H1 (cell line): ENCODE results near the gene INPP5A. TPM values are rescaled to one million over a fixed set of nuclear protein-coding genes. Genes with fewer than 3 reads are reported as not detected.

Experiments used
- CTCF ChIA-PET: fragments of 300-600 bp; sonication (Branson Sonifier 250); formaldehyde crosslinking; loops from one replicate; lab custom pipeline; 2021; ENCODE audit not compliant: partially characterized antibody; lab: Charles Lee
- POLR2A ChIA-PET: fragments of 300-600 bp; sonication (Branson Sonifier 250); formaldehyde crosslinking; loops from one replicate; lab custom pipeline; 2021; ENCODE audit warnings: inconsistent platforms; ENCODE audit not compliant: partially characterized antibody; lab: Charles Lee
- DNase-seq, 2 experiments: peaks; one replicate each; pipeline versions ENCODE4 v3.0.0 to v3.0.0-alpha.2; 2010 to 2022; ENCODE audit warnings: low spot score in 2 of 2, low read depth in 1 of 2, mixed read lengths in 1 of 2
- FAIRE-seq: peaks from 2 replicates; lab custom pipeline; 2011; peaks lifted over from hg19 to GRCh38; lab: Jason Lieb, UNC
- H2AFZ ChIP-seq: 2 replicates; pipeline ENCODE4 v1.8.1; 2012; ENCODE audit warnings: low read length, inconsistent platforms
- H2AK5ac ChIP-seq: 2 replicates; pipeline ENCODE4 v1.6.1; 2013; ENCODE audit warnings: low read depth, low read length
- H2BK120ac ChIP-seq: replicated peaks from 2 replicates; pipeline ENCODE3; 2013; ENCODE audit warnings: low read depth, low read length, inconsistent platforms
- H2BK12ac ChIP-seq: 2 replicates; pipeline ENCODE4 v1.6.1; 2013; ENCODE audit warnings: low read depth, low read length
- H2BK15ac ChIP-seq: 2 replicates; pipeline ENCODE4 v1.6.1; 2013; ENCODE audit warnings: low read length
- H2BK20ac ChIP-seq: 2 replicates; pipeline ENCODE4 v1.6.1; 2013; ENCODE audit warnings: low read length
- H2BK5ac ChIP-seq: 2 replicates; pipeline ENCODE4 v1.6.1; 2013; ENCODE audit warnings: low read depth, low read length
- H3K14ac ChIP-seq: 2 replicates; pipeline ENCODE4 v1.6.1; 2013; ENCODE audit warnings: inconsistent platforms; ENCODE audit not compliant: insufficient read length
- H3K18ac ChIP-seq: 2 replicates; pipeline ENCODE4 v1.6.1; 2013; ENCODE audit warnings: low read length; ENCODE audit errors: extremely low read depth
- H3K23ac ChIP-seq: 2 replicates; pipeline ENCODE4 v1.6.1; 2013; ENCODE audit warnings: inconsistent platforms; ENCODE audit not compliant: insufficient read length
- H3K23me2 ChIP-seq: 2 replicates; pipeline ENCODE4 v1.6.1; 2013; ENCODE audit warnings: low read depth, low read length
- H3K27ac ChIP-seq: 2 replicates; pipeline ENCODE4 v1.6.1; 2011; ENCODE audit warnings: low read depth, low read length, inconsistent platforms
- H3K27me3 ChIP-seq, 4 experiments: replicated peaks in 1 of 4; 1 replicate in 1 of 4; 2 replicates in 3 of 4; pipeline versions ENCODE4 v1.6.1 to v1.8.1; 2011 to 2013; ENCODE audit warnings: low read length in 3 of 4, mild to moderate bottlenecking in 3 of 4, inconsistent platforms in 2 of 4, mixed read lengths in 2 of 4, moderate library complexity in 1 of 4; ENCODE audit not compliant: control insufficient read depth in 3 of 4, insufficient read depth in 3 of 4; ENCODE audit errors: extremely low read depth in 1 of 4
- H3K36me3 ChIP-seq, 4 experiments: 2 replicates each; pipeline versions ENCODE4 v1.6.1 to v1.8.1; 2011 to 2013; ENCODE audit warnings: mild to moderate bottlenecking in 4 of 4, low read length in 3 of 4, moderate library complexity in 2 of 4, control low read depth in 1 of 4, inconsistent platforms in 1 of 4; ENCODE audit not compliant: insufficient read depth in 4 of 4, control insufficient read depth in 2 of 4
- H3K4ac ChIP-seq: replicated peaks from 2 replicates; pipeline ENCODE3; 2013; ENCODE audit warnings: low read length, low read depth, mixed read lengths, inconsistent platforms; ENCODE audit not compliant: insufficient read length
- H3K4me1 ChIP-seq, 4 experiments: replicated peaks in 1 of 4; 1 replicate in 1 of 4; 2 replicates in 3 of 4; pipeline versions ENCODE4 v1.6.1 to v1.8.1; 2011 to 2013; ENCODE audit warnings: low read length in 3 of 4, inconsistent platforms in 2 of 4, mixed read lengths in 1 of 4; ENCODE audit not compliant: insufficient read depth in 4 of 4, control insufficient read depth in 3 of 4
- H3K4me2 ChIP-seq, 2 experiments: 2 replicates each; pipeline versions ENCODE4 v1.6.1 to v1.8.1; 2011 to 2013; ENCODE audit warnings: low read depth in 2 of 2, low read length in 2 of 2, control low read depth in 1 of 2, inconsistent platforms in 1 of 2, mild to moderate bottlenecking in 1 of 2; ENCODE audit not compliant: insufficient read depth in 1 of 2
- H3K4me3 ChIP-seq, 4 experiments: fragments of 200-600, 300-600 bp in 1 of 4; sonication (generic), shearing (Covaris generic), sonication (Bioruptor Twin) in 1 of 4; 2 replicates each; pipeline versions ENCODE4 v1.5.1 to v1.8.1; 2011 to 2016; ENCODE audit warnings: low read length in 4 of 4, low read depth in 3 of 4, control low read depth in 2 of 4, inconsistent platforms in 2 of 4, mild to moderate bottlenecking in 2 of 4, mixed read lengths in 1 of 4, moderate library complexity in 1 of 4; ENCODE audit not compliant: insufficient read depth in 2 of 4; ENCODE audit errors: extremely low read depth in 1 of 4
- H3K56ac ChIP-seq: replicated peaks from 2 replicates; pipeline ENCODE3; 2013; ENCODE audit warnings: low read depth, mild to moderate bottlenecking, mixed read lengths, low read length, inconsistent platforms; ENCODE audit not compliant: insufficient read length
- H3K79me1 ChIP-seq: 2 replicates; pipeline ENCODE4 v1.6.1; 2013; ENCODE audit warnings: low read depth, low read length, control low read depth
- H3K79me2 ChIP-seq, 2 experiments: 2 replicates each; pipeline versions ENCODE4 v1.6.1 to v1.8.1; 2012 to 2013; ENCODE audit warnings: low read length in 2 of 2, mild to moderate bottlenecking in 2 of 2, inconsistent platforms in 1 of 2; ENCODE audit not compliant: insufficient read depth in 2 of 2, control insufficient read depth in 1 of 2
- H3K9ac ChIP-seq, 4 experiments: replicated peaks in 1 of 4; 1 replicate in 1 of 4; 2 replicates in 3 of 4; pipeline versions ENCODE4 v1.6.1 to v1.8.1; 2011 to 2013; ENCODE audit warnings: low read depth in 3 of 4, low read length in 3 of 4, control low read depth in 2 of 4, mild to moderate bottlenecking in 2 of 4, moderate library complexity in 2 of 4, inconsistent platforms in 1 of 4; ENCODE audit errors: extremely low read depth in 1 of 4
- H3K9me3 ChIP-seq, 2 experiments: 2 replicates each; pipeline versions ENCODE4 v1.6.1 to v1.8.1; 2012 to 2013; ENCODE audit warnings: mild to moderate bottlenecking in 2 of 2, moderate library complexity in 2 of 2, control low read depth in 1 of 2, inconsistent platforms in 1 of 2, low read depth in 1 of 2, low read length in 1 of 2, mixed read lengths in 1 of 2; ENCODE audit not compliant: insufficient read depth in 2 of 2
- H4K20me1 ChIP-seq, 2 experiments: replicated peaks in 1 of 2; 2 replicates each; pipeline versions ENCODE3 to v1.8.1; 2011 to 2013; ENCODE audit warnings: inconsistent platforms in 2 of 2, low read length in 2 of 2, mild to moderate bottlenecking in 1 of 2; ENCODE audit not compliant: insufficient read depth in 2 of 2, control insufficient read depth in 1 of 2
- H4K5ac ChIP-seq: 2 replicates; pipeline ENCODE4 v1.6.1; 2013; ENCODE audit warnings: low read length, low read depth, mixed read lengths, inconsistent platforms; ENCODE audit not compliant: insufficient read length
- H4K8ac ChIP-seq: 2 replicates; pipeline ENCODE4 v1.8.0; 2013; ENCODE audit warnings: mild to moderate bottlenecking, moderate library complexity, low read length, inconsistent platforms; ENCODE audit not compliant: insufficient read depth; ENCODE audit errors: extremely low read depth
- H4K91ac ChIP-seq: replicated peaks from 2 replicates; pipeline ENCODE3; 2013; ENCODE audit warnings: low read length, mixed read lengths, inconsistent platforms; ENCODE audit not compliant: insufficient read length
- EP300 ChIP-seq, 2 experiments: IDR thresholded peaks; 1 replicate in 1 of 2; 2 replicates in 1 of 2; pipeline ENCODE4 v1.6.1; 2011 to 2012; ENCODE audit warnings: low read depth in 2 of 2, low read length in 2 of 2, mild to moderate bottlenecking in 2 of 2, borderline replicate concordance in 1 of 2, inconsistent platforms in 1 of 2, moderate library complexity in 1 of 2
- GABPA ChIP-seq: IDR thresholded peaks from 2 replicates; pipeline ENCODE4 v1.6.1; 2011; ENCODE audit warnings: mild to moderate bottlenecking, low read length, moderate library complexity, borderline replicate concordance; ENCODE audit not compliant: insufficient read depth
- HDAC6 ChIP-seq: IDR thresholded peaks from one replicate; pipeline ENCODE4 v1.7.1; 2012; ENCODE audit warnings: low read depth, mild to moderate bottlenecking, inconsistent platforms, low read length, moderate library complexity
- KDM4A ChIP-seq: IDR thresholded peaks from one replicate; pipeline ENCODE4 v1.7.1; 2012; ENCODE audit warnings: low read depth, mild to moderate bottlenecking, moderate library complexity, low read length, inconsistent platforms; ENCODE audit not compliant: severe bottlenecking
- RNF2 ChIP-seq: fragments of 200-900, 300-1000 bp; sonication (generic); IDR thresholded peaks from 2 replicates; pipeline ENCODE4 v1.7.1; 2016; ENCODE audit warnings: borderline replicate concordance, low read depth, mild to moderate bottlenecking, antibody characterized with exemption, low read length; ENCODE audit not compliant: poor library complexity, severe bottlenecking; ENCODE audit errors: missing control alignments
- SP2 ChIP-seq: IDR thresholded peaks from 2 replicates; pipeline ENCODE4 v1.6.1; 2012; ENCODE audit warnings: mild to moderate bottlenecking, low read length, inconsistent platforms
- TCF12 ChIP-seq: IDR thresholded peaks from 2 replicates; pipeline ENCODE4 v1.6.1; 2011; ENCODE audit warnings: low read depth, mild to moderate bottlenecking, low read length
- TEAD4 ChIP-seq: IDR thresholded peaks from 2 replicates; pipeline ENCODE4 v1.6.1; 2012; ENCODE audit warnings: low read depth, low read length, inconsistent platforms, mixed read lengths
- WGBS, 2 experiments: shearing (Covaris generic) in 1 of 2; methylation state at CpG; one replicate each; pipeline versions ENCODE4 v1.1.6 to v1.1.7; 2013 to 2015; ENCODE audit warnings: low lambda C conversion rate in 2 of 2, mixed read lengths in 2 of 2, inconsistent platforms in 1 of 2, low coverage in 1 of 2, missing lambda C conversion rate in 1 of 2; ENCODE audit not compliant: insufficient replicate concordance in 2 of 2, insufficient coverage in 1 of 2, insufficient read length in 1 of 2; ENCODE audit errors: extremely low coverage in 1 of 2, missing lambda C conversion rate in 1 of 2; 5-methylcytosine and 5-hydroxymethylcytosine counted together
- polyA plus RNA-seq, 7 experiments: library from polyadenylated mRNA; depleted of rRNA in 3 of 7; stranded (reverse) in 5 of 7; unstranded in 2 of 7; fragments of >200 nt in 5 of 7; fragments of 200-250 nt in 2 of 7; gene quantifications; 1 replicate in 5 of 7; 2 replicates in 1 of 7; 4 replicates in 1 of 7; pipeline versions ENCODE4 v1.2.1 to v1.2.3, GENCODE V29; 2011 to 2013; ENCODE audit warnings: missing spikeins in 2 of 7, mixed read lengths in 2 of 7
- total RNA-seq: library from RNA; stranded (reverse); fragmentation: NEBNext Ultra II Directional; extraction: Animal tissue kit (Norgen Biotek cat#: 25700); gene quantifications from 2 replicates; pipeline ENCODE4 v1.2.1, GENCODE V29; 2021
- TF ChIP-seq, protein P1 (sequence below): IDR thresholded peaks from 2 replicates; pipeline ENCODE4 v1.6.1; 2012; ENCODE audit warnings: inconsistent platforms
- TF ChIP-seq, protein P2 (sequence below): IDR thresholded peaks from 2 replicates; pipeline ENCODE4 v1.6.1; 2011; ENCODE audit warnings: low read depth, mild to moderate bottlenecking, low read length; ENCODE audit not compliant: insufficient read depth

INPP5A gene
- total and polyA plus RNA-seq, 2 of the 8 experiments (the other 6 are each of a cell fraction or from before 2014, with no cell fraction given): 19.7 to 27.5 TPM

DNA sequence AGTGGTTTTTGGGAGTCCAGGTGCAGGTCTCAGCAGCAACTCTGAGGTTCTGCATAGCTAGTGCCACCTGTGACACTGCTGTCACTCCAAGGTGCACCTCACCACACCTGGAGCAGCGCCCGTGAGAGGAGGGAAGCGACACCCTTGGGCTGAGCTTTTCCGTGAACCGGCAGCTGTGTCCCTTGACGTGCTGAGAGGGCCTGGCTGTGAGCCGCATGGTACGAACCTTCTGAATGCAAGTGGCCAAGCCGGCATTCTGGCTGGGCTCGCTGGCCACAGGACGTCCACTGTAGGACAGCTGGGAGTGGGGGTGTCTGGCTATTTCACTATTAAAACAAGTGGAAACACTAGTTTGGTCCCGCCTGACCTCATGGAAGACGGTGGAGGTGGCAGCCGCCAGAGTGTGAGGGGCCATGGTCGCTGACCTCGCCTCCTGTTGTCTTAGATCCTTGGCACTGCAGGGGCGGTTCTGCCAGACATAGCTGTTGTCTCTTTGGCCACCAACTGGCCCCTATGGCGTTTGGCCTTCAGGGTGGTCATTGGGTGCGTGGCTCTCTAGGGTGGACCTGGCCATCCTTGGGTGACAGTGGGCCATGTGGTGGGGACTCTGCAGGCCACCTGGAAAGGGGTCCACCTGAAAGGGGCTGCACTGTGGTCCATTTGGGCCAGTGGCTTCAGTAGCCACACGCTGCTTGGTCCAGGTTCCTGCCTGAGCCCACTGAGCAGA is 12.9 kb downstream of the INPP5A start:
- H2BK5ac ChIP-seq: no peak overlapping the region
- H3K14ac ChIP-seq: no peak overlapping the region
- peaks cover 0 to 31% of the 10 kb centered on the region in 2 experiments; a peak in 2 of 4 replicates for H3K79me2 ChIP-seq
- H3K18ac ChIP-seq: no peak overlapping the region
- DNase-seq: no peak
- H3K23ac ChIP-seq: no peak overlapping the region
- H3K23me2 ChIP-seq: no peaks in the 10 kb centered on the region; the same call in 1 of the 2 replicates
- H3K56ac ChIP-seq: no peak overlapping the region
- no peak overlapping the region for H2BK20ac ChIP-seq
- H3K4me2 ChIP-seq: no peak overlapping the region
- no peak for FAIRE-seq
- no peak overlapping the region for H4K5ac ChIP-seq
- H4K91ac ChIP-seq: peak overlapping the region; percentile 19
- H3K9ac ChIP-seq: no peak overlapping the region
- no peak overlapping the region for H2BK12ac ChIP-seq
- H4K20me1 ChIP-seq: peaks cover 4 to 27% of the 10 kb centered on the region in 2 experiments
- H3K4me1 ChIP-seq: no peaks in the 10 kb centered on the region; a peak in 2 of 7 replicates
- no peak overlapping the region for H2AFZ ChIP-seq
- CTCF ChIA-PET: interaction anchor here (1.0 to 1.9 kb wide), 7 partner anchors 10 to 311 kb away, joined by 3 to 5 read pairs (median 4); no protein-coding TSS in a partner anchor
- H3K36me3 ChIP-seq: no peaks in the 10 kb centered on the region
- no peak overlapping the region for H3K4ac ChIP-seq
- peak overlapping the region; percentile 51; the same call in 1 of the 2 replicates for H4K8ac ChIP-seq
- H2AK5ac ChIP-seq: no peak overlapping the region
- peaks cover 23% of the 10 kb centered on the region for H3K79me1 ChIP-seq
- no peak overlapping the region for H2BK120ac ChIP-seq
- 89% methylated on average over 20 of the region's 20 CpGs; no CpG with 5 or more reads in 1 of the 2 experiments for WGBS, 2 experiments
- POLR2A ChIA-PET: interaction anchor here (1.1 kb wide), 1 partner anchor 10 kb away, joined by 4 read pairs; no protein-coding TSS in a partner anchor
- H3K9me3 ChIP-seq: no peaks in the 10 kb centered on the region
- H2BK15ac ChIP-seq: no peak overlapping the region
- H3K4me3 ChIP-seq: no peak overlapping the region
- H3K27ac ChIP-seq: no peak overlapping the region
- H3K27me3 ChIP-seq: no peaks in the 10 kb centered on the region; a peak in 1 of 7 replicates
- TF ChIP-seq, protein P1, sequence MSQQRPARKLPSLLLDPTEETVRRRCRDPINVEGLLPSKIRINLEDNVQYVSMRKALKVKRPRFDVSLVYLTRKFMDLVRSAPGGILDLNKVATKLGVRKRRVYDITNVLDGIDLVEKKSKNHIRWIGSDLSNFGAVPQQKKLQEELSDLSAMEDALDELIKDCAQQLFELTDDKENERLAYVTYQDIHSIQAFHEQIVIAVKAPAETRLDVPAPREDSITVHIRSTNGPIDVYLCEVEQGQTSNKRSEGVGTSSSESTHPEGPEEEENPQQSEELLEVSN: no peak
- TF ChIP-seq TCF12 (no peak), TEAD4 (no peak), RNF2 (no peak), GABPA (no peak), EP300 (IDR thresholded peaks at IDR 0.05; ENCODE audit: borderline replicate concordance in 1 of 2, low read depth in 2 of 2, low read length in 2 of 2) (no peak), HDAC6 (no peak), KDM4A (no peak), SP2 (no peak)
- TF ChIP-seq, protein P2, sequence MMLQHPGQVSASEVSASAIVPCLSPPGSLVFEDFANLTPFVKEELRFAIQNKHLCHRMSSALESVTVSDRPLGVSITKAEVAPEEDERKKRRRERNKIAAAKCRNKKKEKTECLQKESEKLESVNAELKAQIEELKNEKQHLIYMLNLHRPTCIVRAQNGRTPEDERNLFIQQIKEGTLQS: no peak
